Neural crest cell (in vitro differentiated cells): ENCODE data around the gene BTNL9. TPM values are rescaled to one million over a fixed set of nuclear protein-coding genes. Genes with fewer than 3 reads are reported as not detected.

Experiments used
- DNase-seq: peaks from one replicate; pipeline ENCODE4 v3.0.0; 2021; ENCODE audit warnings: low read depth, mixed read lengths, low spot score
- H3K27ac Mint-ChIP-seq: one replicate; pipeline ENCODE4 v1.8.0; 2021; ENCODE audit warnings: mild to moderate bottlenecking, mixed read lengths; ENCODE audit not compliant: unreplicated experiment
- H3K27me3 Mint-ChIP-seq: 2 replicates; pipeline ENCODE4 v1.8.0; 2021; ENCODE audit warnings: low read depth, mild to moderate bottlenecking, mixed read lengths
- H3K36me3 Mint-ChIP-seq: 2 replicates; pipeline ENCODE4 v1.8.0; 2021; ENCODE audit warnings: low read depth, mild to moderate bottlenecking, mixed read lengths
- H3K4me1 Mint-ChIP-seq: 2 replicates; pipeline ENCODE4 v1.8.0; 2021; ENCODE audit warnings: mixed read lengths
- H3K4me3 Mint-ChIP-seq: one replicate; pipeline ENCODE4 v1.8.0; 2021; ENCODE audit warnings: mild to moderate bottlenecking, mixed read lengths
- H3K9me3 Mint-ChIP-seq: 2 replicates; pipeline ENCODE4 v1.8.0; 2021; ENCODE audit warnings: mixed read lengths
- total RNA-seq: library from RNA; stranded (reverse); gene quantifications from 2 replicates; pipeline ENCODE4 v1.2.1, GENCODE V29; 2021
- TF ChIP-seq, protein P1 (sequence below): fragments of 200-600 bp; sonication (generic); conservative IDR thresholded peaks from 2 replicates; pipeline ENCODE4 v1.5.0; 2021; ENCODE audit warnings: antibody characterized with exemption, mild to moderate bottlenecking

The BTNL9 gene
- total RNA-seq, 1 donor from 2014 or later, result not detected

DNA sequence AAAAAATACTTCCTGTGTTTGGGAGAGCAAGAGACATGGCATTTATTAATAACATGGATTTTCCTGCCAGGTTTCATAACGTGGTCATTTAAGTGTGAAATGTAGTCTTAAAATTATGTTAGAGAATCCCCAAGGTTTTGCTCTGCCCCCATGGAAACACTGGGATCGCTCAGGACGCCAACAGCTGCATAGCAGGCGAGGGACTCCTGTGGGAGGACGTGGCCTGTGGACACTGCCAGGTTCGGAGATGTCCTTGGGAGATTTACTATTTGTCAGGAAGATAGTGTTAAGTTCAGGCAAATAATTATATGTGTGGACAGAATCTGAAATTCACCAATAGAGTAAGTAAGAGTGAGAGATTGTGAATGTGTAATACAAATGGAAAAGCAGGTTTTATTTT is 977 bp downstream of the BTNL9 start:
- H3K27me3 Mint-ChIP-seq, result peaks cover 47% of the 10 kb centered on the region
- no peak for DNase-seq
- no peaks in the 10 kb centered on the region for H3K4me1 Mint-ChIP-seq
- no peak overlapping the region for H3K4me3 Mint-ChIP-seq
- no peaks in the 10 kb centered on the region for H3K9me3 Mint-ChIP-seq
- H3K27ac Mint-ChIP-seq, result no peak overlapping the region
- TF ChIP-seq, protein P1, sequence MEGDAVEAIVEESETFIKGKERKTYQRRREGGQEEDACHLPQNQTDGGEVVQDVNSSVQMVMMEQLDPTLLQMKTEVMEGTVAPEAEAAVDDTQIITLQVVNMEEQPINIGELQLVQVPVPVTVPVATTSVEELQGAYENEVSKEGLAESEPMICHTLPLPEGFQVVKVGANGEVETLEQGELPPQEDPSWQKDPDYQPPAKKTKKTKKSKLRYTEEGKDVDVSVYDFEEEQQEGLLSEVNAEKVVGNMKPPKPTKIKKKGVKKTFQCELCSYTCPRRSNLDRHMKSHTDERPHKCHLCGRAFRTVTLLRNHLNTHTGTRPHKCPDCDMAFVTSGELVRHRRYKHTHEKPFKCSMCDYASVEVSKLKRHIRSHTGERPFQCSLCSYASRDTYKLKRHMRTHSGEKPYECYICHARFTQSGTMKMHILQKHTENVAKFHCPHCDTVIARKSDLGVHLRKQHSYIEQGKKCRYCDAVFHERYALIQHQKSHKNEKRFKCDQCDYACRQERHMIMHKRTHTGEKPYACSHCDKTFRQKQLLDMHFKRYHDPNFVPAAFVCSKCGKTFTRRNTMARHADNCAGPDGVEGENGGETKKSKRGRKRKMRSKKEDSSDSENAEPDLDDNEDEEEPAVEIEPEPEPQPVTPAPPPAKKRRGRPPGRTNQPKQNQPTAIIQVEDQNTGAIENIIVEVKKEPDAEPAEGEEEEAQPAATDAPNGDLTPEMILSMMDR, result no peak
- no peaks in the 10 kb centered on the region for H3K36me3 Mint-ChIP-seq

GRCh38 chr5:181042036-181042713 is 2.1 kb downstream of the BTNL9 start:
- Mint-ChIP-seq H3K4me1 (no peaks in the 10 kb centered on the region), H3K27ac (no peak overlapping the region), H3K9me3 (no peaks in the 10 kb centered on the region), H3K36me3 (no peaks in the 10 kb centered on the region), H3K4me3 (no peak overlapping the region), H3K27me3 (peaks cover 42% of the 10 kb centered on the region)
- DNase-seq, result no peak
- TF ChIP-seq, protein P1, result no peak

DNA sequence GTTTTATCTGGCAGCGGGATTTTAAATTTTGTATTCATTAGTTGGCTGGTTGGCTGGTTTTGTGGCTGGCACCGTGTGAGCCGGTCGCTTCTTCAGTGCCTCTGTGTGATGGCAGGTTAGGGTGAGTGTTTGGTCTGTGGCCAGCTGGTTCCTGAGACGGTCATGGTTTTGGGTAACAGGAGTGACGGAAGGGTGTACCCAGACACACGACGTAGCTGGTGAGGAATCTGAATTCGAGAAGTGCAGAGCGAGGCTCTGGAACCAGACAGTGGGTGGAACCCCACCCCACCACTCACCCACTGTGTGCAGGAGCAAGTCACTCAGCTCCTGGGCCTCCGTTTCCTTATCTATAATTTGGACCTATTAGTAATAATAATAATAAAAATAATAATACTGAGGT is 2.7 kb downstream of the BTNL9 start:
- H3K4me1 Mint-ChIP-seq, result no peaks in the 10 kb centered on the region
- H3K4me3 Mint-ChIP-seq, result no peak overlapping the region
- DNase-seq, result no peak
- no peak overlapping the region for H3K27ac Mint-ChIP-seq
- H3K27me3 Mint-ChIP-seq, result peaks cover 42% of the 10 kb centered on the region
- TF ChIP-seq, protein P1, result no peak
- H3K36me3 Mint-ChIP-seq, result no peaks in the 10 kb centered on the region
- H3K9me3 Mint-ChIP-seq, result no peaks in the 10 kb centered on the region

DNA sequence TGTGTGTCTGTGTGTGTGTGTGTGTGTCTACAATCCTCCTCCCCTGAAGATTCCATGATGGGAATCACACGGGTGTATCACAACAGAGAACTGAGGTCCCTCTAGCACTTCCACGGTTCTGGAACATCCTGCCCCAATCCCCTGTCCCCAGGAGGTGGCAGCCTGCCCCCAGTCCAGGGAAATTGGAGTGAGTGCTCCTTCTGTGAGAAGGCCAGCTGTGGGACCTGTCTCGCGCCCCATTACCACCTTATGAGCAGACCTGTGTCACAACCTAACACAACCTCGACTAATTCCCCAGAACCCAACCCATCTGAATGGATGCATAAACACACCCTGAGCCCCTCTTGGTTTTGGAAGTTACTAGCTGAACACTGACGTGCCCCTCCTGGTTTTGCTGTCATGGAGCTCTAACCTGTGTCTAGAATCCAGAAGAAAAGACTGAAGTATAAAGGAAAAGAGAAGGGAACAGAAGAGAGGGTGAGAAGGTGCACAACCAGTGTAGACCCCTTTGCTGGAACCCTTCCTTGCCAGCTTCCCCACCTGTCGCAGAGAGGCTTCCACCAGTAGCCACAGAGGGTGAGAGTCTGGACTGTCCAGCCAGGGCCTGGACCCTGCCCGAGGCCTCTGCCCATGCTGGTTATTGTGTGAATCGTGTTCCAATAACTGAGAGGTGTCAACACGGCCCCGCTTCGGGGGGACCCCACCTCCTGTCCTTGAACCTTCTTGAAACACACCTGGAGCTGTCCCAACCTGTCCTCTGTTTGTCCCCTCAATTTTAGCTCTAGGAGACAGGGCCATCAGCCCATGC is 3.4 kb downstream of the BTNL9 start:
- Mint-ChIP-seq H3K27me3 (peaks cover 38% of the 10 kb centered on the region), H3K27ac (peak overlapping the region; percentile 58)

GRCh38 chr5:181044093-181044599 is 4.1 kb downstream of the BTNL9 start:
- peak overlapping the region; percentile 58 for H3K27ac Mint-ChIP-seq
- DNase-seq, result no peak

More for the DNA sequence above, 3.4 kb downstream of the BTNL9 start:
- Mint-ChIP-seq H3K4me1 (no peaks in the 10 kb centered on the region), H3K9me3 (no peaks in the 10 kb centered on the region), H3K4me3 (no peak overlapping the region), H3K36me3 (no peaks in the 10 kb centered on the region)
- no peak for DNase-seq
- TF ChIP-seq, protein P1, result no peak

More at GRCh38 chr5:181044093-181044599, 4.1 kb downstream of the BTNL9 start:
- Mint-ChIP-seq H3K4me1 (no peaks in the 10 kb centered on the region), H3K9me3 (no peaks in the 10 kb centered on the region), H3K36me3 (no peaks in the 10 kb centered on the region), H3K27me3 (peaks cover 37% of the 10 kb centered on the region), H3K4me3 (no peak overlapping the region)
- TF ChIP-seq, protein P1, result no peak
